Activated T-cell treated with anti-CD3 and anti-CD28 coated beads, Interleukin-2, amount 50 U/mL, for 48 hours (primary cell): ENCODE measurements around the gene ONECUT2.

Experiments used
- DNase-seq, 2 experiments: peaks; one replicate each; pipeline ENCODE4 v3.0.0-alpha.2; 2020

Gene ONECUT2

GRCh38 chr18:57431467-57432080 lies 3.6 kb upstream of the ONECUT2 start:
- no peak for DNase-seq

DNA sequence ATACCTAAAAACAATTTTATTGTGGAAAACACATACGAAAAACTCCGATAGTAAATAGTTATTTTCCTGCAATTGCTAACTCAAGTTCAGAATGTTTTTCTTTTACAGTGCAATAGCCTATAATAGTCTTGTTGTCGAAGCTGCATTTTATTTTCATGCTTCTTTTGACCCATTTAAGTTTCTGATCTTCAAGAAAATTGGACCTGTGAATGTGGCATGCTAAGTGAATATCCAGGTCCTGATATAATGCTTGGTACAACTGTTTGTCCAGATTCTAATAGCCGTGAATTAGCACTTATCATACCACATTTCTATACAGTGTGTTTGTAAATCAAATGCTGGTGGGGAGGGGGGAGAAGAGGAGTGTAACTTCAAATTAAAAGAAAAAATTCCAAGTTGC lies 3.0 kb upstream of the ONECUT2 start:
- DNase-seq = no peak

DNA sequence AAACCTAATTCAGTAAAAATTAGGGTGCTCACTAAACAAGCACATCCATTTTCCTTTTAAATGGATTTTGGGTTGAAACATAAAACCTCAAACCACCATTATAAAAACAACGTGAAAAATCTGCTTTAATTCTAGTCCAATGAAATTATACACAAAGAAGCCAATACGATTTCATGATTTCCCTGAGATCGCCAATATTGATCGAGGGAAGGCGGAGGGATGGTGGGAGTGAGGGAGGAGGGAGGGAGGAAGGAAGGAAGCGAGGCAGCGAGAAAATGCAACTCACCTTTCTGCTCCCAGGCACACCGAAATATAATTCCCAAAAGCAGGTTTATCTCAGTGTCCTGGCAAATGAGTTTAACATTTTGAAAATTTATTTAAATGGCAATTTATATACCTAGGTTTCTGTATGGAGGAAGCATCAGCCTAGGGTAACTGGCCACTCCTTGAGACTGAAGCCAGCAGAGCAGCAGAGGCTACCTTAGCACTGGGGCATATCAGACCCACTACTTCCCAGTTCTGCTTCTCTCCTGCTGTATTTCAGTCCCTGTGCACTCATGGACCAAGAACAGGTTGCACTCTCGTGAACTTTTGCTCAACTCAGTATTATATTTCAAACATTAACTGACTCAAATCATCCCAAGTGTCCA lies 2.3 kb upstream of the ONECUT2 start:
- DNase-seq = no peak

DNA sequence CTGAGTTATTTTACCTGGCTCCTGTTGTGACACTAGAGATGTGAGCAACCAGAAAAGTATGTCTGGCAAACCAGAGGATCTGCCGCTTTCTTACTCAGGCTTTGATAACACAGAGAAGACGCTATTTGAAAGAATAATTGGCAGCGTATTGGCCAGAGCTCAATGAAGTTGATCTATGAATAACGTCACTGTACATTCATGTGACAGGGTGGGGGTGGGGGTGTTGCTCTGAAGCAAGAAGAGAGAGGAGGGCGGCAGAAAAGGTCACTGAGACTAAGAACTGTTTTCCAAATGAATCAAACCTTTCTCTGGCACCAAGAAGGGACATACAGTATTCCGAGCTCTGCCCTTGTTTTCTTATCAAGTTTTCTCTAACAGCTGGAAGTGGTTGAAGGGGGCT lies 1.7 kb upstream of the ONECUT2 start:
- no peak for DNase-seq

GRCh38 chr18:57433934-57434535 lies 1.1 kb upstream of the ONECUT2 start:
- no peak for DNase-seq

DNA sequence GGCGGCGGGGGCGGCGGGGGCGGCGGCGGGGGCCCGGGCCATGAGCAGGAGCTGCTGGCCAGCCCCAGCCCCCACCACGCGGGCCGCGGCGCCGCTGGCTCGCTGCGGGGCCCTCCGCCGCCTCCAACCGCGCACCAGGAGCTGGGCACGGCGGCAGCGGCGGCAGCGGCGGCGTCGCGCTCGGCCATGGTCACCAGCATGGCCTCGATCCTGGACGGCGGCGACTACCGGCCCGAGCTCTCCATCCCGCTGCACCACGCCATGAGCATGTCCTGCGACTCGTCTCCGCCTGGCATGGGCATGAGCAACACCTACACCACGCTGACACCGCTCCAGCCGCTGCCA lies 644 bp downstream of the ONECUT2 start:
- DNase-seq = no peak

GRCh38 chr18:57436191-57436964 lies 1.2 kb downstream of the ONECUT2 start:
- DNase-seq = peak; percentile 31 to 34

GRCh38 chr18:57436965-57437333 lies 1.8 kb downstream of the ONECUT2 start:
- no peak for DNase-seq

DNA sequence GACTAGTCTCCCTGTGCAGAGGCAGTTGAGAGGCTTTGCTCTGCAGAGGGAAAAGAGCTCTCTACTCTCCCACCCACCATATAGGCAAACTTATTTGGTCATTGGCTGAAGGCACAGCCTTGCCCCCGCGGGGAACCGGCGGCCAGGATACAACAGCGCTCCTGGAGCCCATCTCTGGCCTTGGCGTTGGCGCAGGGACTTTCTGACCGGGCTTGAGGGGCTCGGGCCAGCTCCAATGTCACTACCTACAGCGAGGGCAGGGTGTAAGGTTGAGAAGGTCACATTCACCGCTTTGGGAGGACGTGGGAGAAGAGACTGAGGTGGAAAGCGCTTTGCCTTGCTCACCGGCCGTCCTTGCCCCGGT lies 2.2 kb downstream of the ONECUT2 start:
- DNase-seq = no peak

DNA sequence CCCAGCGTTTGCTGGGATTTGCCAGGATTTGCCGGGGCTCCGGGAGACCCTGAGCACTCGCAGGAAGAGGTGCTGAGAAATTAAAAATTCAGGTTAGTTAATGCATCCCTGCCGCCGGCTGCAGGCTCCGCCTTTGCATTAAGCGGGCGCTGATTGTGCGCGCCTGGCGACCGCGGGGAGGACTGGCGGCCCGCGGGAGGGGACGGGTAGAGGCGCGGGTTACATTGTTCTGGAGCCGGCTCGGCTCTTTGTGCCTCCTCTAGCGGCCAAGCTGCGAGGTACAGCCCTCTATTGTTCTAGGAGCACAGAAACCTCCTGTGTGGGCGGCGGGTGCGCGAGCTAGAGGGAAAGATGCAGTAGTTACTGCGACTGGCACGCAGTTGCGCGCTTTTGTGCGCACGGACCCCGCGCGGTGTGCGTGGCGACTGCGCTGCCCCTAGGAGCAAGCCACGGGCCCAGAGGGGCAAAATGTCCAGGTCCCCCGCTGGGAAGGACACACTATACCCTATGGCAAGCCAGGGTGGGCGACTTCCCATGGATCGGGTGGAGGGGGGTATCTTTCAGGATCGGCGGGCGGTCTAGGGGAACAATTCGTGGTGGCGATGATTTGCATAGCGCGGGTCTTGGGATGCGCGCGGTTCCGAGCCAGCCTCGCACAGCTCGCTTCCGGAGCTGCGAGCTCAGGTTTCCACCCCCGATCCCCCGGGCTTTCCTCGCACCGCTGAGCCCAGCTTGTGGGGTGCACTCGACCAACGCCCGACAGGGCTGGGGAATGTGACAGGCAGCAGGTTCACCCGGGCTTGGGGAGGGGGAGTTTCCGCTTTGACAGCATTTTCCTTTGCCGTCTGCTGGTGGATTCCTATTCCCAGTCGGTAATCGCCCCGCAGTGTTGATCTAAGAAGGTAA lies 2.8 kb downstream of the ONECUT2 start:
- peak; percentile 84 to 85 for DNase-seq

DNA sequence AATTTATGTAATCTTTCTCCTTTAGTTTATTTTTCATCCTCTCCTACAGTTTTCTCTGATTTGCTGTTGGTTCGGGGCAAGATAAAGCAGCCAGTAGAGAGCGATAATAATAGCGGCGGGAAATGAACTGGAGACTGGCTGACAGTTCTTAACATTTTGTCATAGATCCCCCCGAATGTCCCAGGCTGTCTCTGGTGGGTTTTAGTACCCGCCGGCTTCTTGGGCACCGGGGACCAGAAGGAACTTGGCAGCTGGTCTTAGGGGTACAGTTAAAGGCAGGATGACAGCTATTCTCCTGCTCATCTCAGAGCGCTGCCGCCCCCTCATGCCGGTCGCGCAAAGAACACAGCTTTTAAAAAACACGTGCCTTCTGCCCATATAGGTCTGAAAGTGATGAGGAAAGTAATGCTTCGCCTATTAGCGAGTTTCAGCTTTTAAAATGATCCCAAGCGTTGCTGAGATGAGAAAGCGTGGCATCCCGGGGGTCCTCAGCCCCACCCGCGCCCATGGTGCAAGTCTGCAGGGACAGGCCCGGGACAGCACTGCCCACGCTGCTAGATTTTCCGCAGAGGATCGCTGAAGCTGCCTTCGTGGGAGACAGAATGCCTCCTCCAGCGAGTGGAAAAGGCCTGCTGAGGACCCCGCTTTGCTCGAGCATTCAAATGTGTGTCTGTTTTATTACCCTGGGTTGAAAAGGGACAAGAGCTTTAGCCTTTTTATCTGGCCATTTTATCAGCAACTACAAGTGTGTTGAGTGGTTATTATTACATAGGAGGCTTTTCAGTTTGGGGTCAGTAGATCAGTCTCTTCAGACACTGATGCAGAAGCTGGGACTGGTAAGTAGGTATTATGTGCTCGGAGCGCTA lies 3.8 kb downstream of the ONECUT2 start:
- peak; percentile 35 to 41 for DNase-seq

- DNase-seq = peak in 1 of 2 experiments; percentile 35
Observed at GRCh38 chr18:57439609-57439968, 4.4 kb downstream of the ONECUT2 start.

DNA sequence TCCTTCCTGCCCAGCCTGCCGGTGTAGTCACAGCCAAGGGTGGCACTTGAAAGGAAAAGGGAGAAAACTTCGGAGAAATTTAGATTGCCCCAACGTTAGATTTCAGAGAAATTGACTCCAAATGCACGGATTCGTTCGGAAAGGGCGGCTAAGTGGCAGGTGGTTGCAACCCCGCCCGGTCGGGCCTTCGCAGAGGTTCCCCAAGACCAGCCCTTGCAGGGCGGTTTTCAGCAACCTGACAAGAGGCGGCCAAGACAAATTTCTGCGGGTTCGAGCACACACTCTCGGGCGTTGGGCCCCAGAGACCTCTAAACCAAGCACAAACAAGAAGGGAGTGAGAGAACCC lies 4.8 kb downstream of the ONECUT2 start:
- DNase-seq = no peak

GRCh38 chr18:57440331-57441070 lies 5.3 kb downstream of the ONECUT2 start:
- DNase-seq = peak; percentile 28 to 36

DNA sequence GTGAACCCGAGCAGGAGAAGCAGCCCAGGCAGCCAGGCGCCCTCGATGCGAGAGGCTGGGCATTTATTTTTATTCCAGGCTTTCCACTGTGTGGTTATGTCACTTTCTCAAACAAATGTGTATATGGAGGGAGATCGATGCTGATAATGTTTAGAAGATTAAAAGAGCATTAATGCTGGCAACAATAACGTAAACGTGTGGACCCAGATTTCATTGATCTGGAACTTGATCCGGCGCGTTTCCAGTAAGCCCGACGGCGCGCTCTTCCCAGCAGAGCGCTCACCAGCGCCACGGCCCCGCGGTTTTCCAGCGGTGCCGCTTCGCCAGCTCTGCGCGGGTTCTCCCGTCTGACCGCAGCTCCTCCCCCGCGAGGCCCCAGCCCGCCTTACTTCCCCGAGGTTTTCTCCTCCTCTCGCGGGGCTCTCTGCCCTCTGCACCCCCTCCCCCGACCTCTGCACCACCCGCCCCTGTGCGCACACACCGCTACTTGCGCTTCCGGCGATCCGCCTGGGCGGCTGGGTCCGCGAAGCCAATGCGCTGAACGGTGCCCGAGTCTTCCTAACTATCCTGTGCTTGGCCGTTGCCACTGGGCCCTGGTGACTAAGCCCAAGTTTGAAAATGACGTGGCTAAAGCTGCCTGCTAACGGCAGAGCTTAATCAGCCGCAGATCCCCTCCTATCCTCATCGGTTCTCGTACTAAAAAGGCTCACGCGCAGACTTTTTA lies 6.1 kb downstream of the ONECUT2 start:
- peak; percentile 50 to 59 for DNase-seq

GRCh38 chr18:57443247-57443646 lies 8.1 kb downstream of the ONECUT2 start:
- DNase-seq = no peak

GRCh38 chr18:57443702-57444101 lies 8.5 kb downstream of the ONECUT2 start:
- DNase-seq = no peak

GRCh38 chr18:57444301-57444759 lies 9.2 kb downstream of the ONECUT2 start:
- DNase-seq = no peak

GRCh38 chr18:57445488-57446319 lies 10.5 kb downstream of the ONECUT2 start:
- DNase-seq = no peak

GRCh38 chr18:57446322-57446721 lies 11.1 kb downstream of the ONECUT2 start:
- peak in 1 of 2 experiments; percentile 55 for DNase-seq
